ENCODE data around the gene TNFSF12. TPM values are rescaled to one million over a fixed set of nuclear protein-coding genes. Genes with fewer than 3 reads are reported as not detected.

TNFSF12 gene, protein sequence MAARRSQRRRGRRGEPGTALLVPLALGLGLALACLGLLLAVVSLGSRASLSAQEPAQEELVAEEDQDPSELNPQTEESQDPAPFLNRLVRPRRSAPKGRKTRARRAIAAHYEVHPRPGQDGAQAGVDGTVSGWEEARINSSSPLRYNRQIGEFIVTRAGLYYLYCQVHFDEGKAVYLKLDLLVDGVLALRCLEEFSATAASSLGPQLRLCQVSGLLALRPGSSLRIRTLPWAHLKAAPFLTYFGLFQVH
- 5.5 and 8.5 TPM in 2 replicates for total RNA-seq

DNA sequence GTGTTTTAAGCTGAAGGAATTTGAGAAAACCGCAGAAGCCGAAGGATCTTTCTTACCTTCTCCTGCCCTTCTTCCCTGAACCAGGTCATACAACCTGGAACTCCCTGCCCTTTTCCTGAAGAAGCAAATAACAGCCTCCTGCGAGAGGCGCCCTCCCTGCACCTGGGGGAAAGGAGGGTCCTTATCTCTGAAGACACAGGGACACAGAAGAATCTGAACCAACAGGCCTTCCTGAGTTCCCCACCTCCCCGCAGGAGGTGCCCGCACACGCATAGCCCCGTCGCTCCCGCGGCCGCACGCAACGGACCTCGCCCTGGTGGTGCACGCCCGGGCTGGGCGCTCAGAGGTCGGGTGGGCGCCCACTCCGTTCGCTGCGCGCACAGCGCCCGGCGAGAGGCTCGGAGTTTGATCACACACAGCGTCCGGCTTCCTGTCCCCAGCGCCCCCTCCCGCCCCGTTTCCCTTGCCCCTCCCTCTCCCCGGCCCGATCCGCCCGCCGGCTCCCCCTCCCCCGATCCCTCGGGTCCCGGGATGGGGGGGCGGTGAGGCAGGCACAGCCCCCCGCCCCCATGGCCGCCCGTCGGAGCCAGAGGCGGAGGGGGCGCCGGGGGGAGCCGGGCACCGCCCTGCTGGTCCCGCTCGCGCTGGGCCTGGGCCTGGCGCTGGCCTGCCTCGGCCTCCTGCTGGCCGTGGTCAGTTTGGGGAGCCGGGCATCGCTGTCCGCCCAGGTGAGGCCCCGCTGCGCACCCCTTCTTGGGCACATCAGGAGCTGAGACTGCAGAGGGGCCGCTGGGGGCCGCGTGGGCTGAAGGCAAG is at the start of gene TNFSF12:
TSS of gene TNFSF12 (plus strand) at position 474 of the 816 bp plus-strand sequence. CDS start at position 570, 96 bp downstream.

GRCh38 chr17:7558544-7559319 is 9.9 kb downstream of the TNFSF12 start, which contains the start of gene TNFSF13:
Gene TNFSF13 (plus strand): TSS chr17:7558750. CDS start chr17:7559040, 290 bp downstream.

DNA sequence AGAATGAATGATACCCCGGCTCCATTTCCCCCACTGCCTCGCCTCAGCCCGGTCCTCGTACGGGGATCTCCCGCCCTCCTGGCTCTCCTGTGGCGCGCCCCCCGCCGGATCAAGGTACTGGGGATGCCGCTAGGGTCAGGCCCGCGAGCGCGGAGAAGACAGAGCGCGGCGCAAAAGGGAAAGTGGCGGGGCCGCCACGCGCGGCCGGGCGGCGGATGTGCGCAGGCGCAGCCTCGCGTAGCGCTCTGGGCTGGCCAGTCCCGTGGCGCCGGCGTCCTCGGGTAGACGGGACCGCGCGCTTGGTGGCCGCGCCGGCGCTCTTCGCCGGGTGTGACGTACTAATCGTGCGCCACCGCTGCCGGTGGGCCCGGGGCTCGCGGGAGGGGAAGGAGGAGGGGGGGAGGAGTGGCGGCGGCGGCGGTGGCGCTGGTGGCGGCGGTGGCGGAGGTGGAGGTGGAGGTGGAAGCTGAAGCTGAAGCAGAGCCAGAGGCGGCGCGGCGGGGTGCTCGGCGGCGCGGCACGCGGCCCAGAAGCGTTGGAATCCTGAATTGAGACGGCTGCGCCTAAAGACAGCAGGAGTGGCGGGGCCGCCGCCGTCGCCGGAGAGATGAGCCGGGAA is 12.8 kb downstream of the TNFSF12 start, which contains the start of gene SENP3:
TSS of gene SENP3 (plus strand) at position 331 of the 619 bp plus-strand sequence. CDS start 1,158 bp downstream, outside the sequence.

GRCh38 chr17:7579001-7579833 is 30.4 kb downstream of the TNFSF12 start, which contains the start of gene CD68:
Gene CD68 (plus strand): TSS chr17:7579638. CDS start chr17:7579678, 40 bp downstream.

DNA sequence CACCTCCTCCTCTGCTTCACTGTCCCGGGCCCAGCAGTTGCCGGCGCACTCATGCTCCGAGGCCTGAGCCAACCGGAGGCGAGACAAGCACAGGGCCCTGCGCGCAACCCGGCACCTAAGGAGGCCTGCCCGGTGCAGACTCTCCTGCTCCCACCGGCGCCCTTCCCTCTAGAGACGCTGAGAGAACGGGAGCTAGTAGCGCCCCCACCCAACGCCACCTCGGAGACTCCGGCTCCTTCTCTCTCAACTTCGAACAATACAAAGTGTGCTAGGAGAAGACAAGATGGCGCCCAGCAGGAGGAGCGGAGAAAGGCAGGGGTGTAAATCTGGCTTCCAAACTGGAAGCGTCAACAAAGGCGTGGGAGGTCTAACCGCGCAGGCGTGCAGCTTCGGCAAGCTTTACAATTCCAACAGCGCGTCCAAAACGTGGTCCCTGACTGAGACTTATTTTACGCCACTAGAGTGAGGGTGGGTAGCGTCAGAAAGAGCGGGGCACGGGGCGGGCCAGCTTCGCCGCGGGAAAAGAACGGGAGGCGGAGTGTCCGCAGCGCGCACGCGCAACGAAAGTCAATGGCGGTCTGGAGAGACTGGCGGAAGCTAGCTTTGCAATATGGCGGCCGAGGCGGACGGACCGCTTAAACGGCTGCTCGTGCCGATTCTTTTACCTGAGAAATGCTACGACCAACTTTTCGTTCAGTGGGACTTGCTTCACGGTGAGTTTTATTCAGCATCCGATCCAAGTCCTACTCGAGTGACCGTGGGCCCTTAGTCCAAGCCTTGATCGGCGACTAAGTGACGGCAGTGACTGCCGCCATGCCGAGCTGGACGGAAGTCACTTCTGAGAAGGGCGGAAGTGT is 34.6 kb downstream of the TNFSF12 start, which contains the start of gene MPDU1:
TSS of gene MPDU1 (plus strand) at position 600 of the 857 bp plus-strand sequence. CDS start at position 611, 11 bp downstream.

GRCh38 chr17:7589891-7590691 is 41.2 kb downstream of the TNFSF12 start, which contains the start of gene SOX15:
Gene SOX15 (minus strand): TSS chr17:7590094. CDS start chr17:7589676, 418 bp downstream.

Small RNA genes within 50 kb of the gene (small RNA-seq; reads per million reads assigned to genes)
- gene CD68 (not detected), gene RF00019 (not detected), gene SNORA48 (not detected), gene SNORD10 (not detected)

Other genes with a start within 250 kb of the TNFSF12 start
- 909 and 1,080 TPM in 2 replicates for gene EIF5A, start 241.4 kb upstream of the TNFSF12 start, total RNA-seq
- 39.9 and 46.7 TPM in 2 replicates for gene GPS2, start 233.7 kb upstream of the TNFSF12 start, total RNA-seq
- 14.7 and 21.7 TPM in 2 replicates for gene NEURL4, start 219.7 kb upstream of the TNFSF12 start, total RNA-seq
- 0.20 and 2.2 TPM in 2 replicates for gene ACAP1, start 212.5 kb upstream of the TNFSF12 start, total RNA-seq
- 2.6 and 4.1 TPM in 2 replicates for gene KCTD11, start 196.9 kb upstream of the TNFSF12 start, total RNA-seq
- not detected in 2 replicates for gene TMEM95, start 193.9 kb upstream of the TNFSF12 start, total RNA-seq
- 0.20 TPM in 1 of 2 replicates, not detected in the other for gene TNK1, start 168.0 kb upstream of the TNFSF12 start, total RNA-seq
- gene PLSCR3, start 154.5 kb upstream of the TNFSF12 start, total RNA-seq: 22.8 and 26.8 TPM in 2 replicates
- 103 and 132 TPM in 2 replicates for gene TMEM256, start 145.0 kb upstream of the TNFSF12 start, total RNA-seq
- 2.9 and 4.4 TPM in 2 replicates for gene NLGN2, start 141.2 kb upstream of the TNFSF12 start, total RNA-seq
- gene SPEM1, start 128.7 kb upstream of the TNFSF12 start, total RNA-seq: not detected in 2 replicates
- not detected in 2 replicates for gene SPEM2, start 123.4 kb upstream of the TNFSF12 start, total RNA-seq
- gene SPEM3, start 120.2 kb upstream of the TNFSF12 start, total RNA-seq: not detected in 2 replicates
- gene TMEM102, start 113.6 kb upstream of the TNFSF12 start, total RNA-seq: 0.98 and 1.1 TPM in 2 replicates
- gene FGF11, start 109.5 kb upstream of the TNFSF12 start, total RNA-seq: under 0.01 and 0.37 TPM in 2 replicates
- 2.0 and 3.7 TPM in 2 replicates for gene CHRNB1, start 104.0 kb upstream of the TNFSF12 start, total RNA-seq
- gene ZBTB4, start 69.4 kb upstream of the TNFSF12 start, total RNA-seq: 19.1 and 19.5 TPM in 2 replicates
- not detected in 2 replicates for gene SLC35G6, start 67.6 kb upstream of the TNFSF12 start, total RNA-seq
- 81.9 and 112 TPM in 2 replicates for gene POLR2A, start 64.7 kb upstream of the TNFSF12 start, total RNA-seq
- gene TNFSF13, start 9.7 kb downstream of the TNFSF12 start, total RNA-seq: 0.59 and 1.1 TPM in 2 replicates
- gene SENP3, start 12.9 kb downstream of the TNFSF12 start, total RNA-seq: 69.1 and 70.0 TPM in 2 replicates
- 39.7 and 53.0 TPM in 2 replicates for gene CD68, start 30.6 kb downstream of the TNFSF12 start, total RNA-seq
- 116 and 129 TPM in 2 replicates for gene MPDU1, start 34.8 kb downstream of the TNFSF12 start, total RNA-seq
- 0.20 TPM in 1 of 2 replicates, not detected in the other for gene SOX15, start 41.0 kb downstream of the TNFSF12 start, total RNA-seq
- 27.6 and 35.8 TPM in 2 replicates for gene FXR2, start 65.8 kb downstream of the TNFSF12 start, total RNA-seq
- 19.2 and 20.9 TPM in 2 replicates for gene SAT2, start 78.8 kb downstream of the TNFSF12 start, total RNA-seq
- gene SHBG, start 81.1 kb downstream of the TNFSF12 start, total RNA-seq: 0.37 and 0.39 TPM in 2 replicates
- not detected in 2 replicates for gene ATP1B2, start 101.9 kb downstream of the TNFSF12 start, total RNA-seq
- gene TP53, start 138.4 kb downstream of the TNFSF12 start, total RNA-seq: 30.9 and 46.9 TPM in 2 replicates
- 8.1 and 10.2 TPM in 2 replicates for gene WRAP53, start 139.4 kb downstream of the TNFSF12 start, total RNA-seq
- 0.37 and 0.59 TPM in 2 replicates for gene EFNB3, start 156.1 kb downstream of the TNFSF12 start, total RNA-seq
- gene DNAH2, start 168.7 kb downstream of the TNFSF12 start, total RNA-seq: 0.37 and 0.39 TPM in 2 replicates

Measured in subcutaneous preadipocyte (primary cell).